Hepatocyte (in vitro differentiated cells): ENCODE data around the gene PITPNC1. TPM values are rescaled to one million over a fixed set of nuclear protein-coding genes. Genes with fewer than 3 reads are reported as not detected.

Experiments
- DNase-seq: peaks from one replicate; pipeline ENCODE4 v3.0.0-alpha.2; 2016; ENCODE audit warnings: low spot score
- H2AFZ ChIP-seq: fragments of 200-600 bp; sonication (generic); 2 replicates; pipeline ENCODE4 v1.6.0; 2016; ENCODE audit warnings: antibody characterized with exemption, mild to moderate bottlenecking
- H3K27ac ChIP-seq: fragments of 200-600 bp; sonication (generic); 2 replicates; pipeline ENCODE4 v1.5.1; 2016; ENCODE audit warnings: mild to moderate bottlenecking
- H3K27me3 ChIP-seq: fragments of 200-600 bp; sonication (generic); 2 replicates; pipeline ENCODE4 v1.6.1; 2016
- H3K36me3 ChIP-seq: fragments of 200-600 bp; sonication (generic); replicated peaks from 2 replicates; pipeline ENCODE4 v1.5.1; 2016; ENCODE audit warnings: low read depth; ENCODE audit not compliant: insufficient read depth
- H3K4me1 ChIP-seq: fragments of 200-600 bp; sonication (generic); 2 replicates; pipeline ENCODE4 v1.5.1; 2016; ENCODE audit warnings: mild to moderate bottlenecking, moderate library complexity; ENCODE audit not compliant: insufficient read depth
- H3K4me2 ChIP-seq: fragments of 200-600 bp; sonication (generic); 2 replicates; pipeline ENCODE4 v1.6.0; 2016
- H3K4me3 ChIP-seq: fragments of 200-600 bp; sonication (generic); 2 replicates; pipeline ENCODE4 v1.5.1; 2016; ENCODE audit warnings: mild to moderate bottlenecking
- H3K79me2 ChIP-seq: fragments of 200-600 bp; sonication (generic); 2 replicates; pipeline ENCODE4 v1.6.0; 2017; ENCODE audit warnings: mild to moderate bottlenecking
- H3K9me2 ChIP-seq: fragments of 200-600 bp; sonication (generic); replicated peaks from 2 replicates; pipeline ENCODE4 v1.6.0; 2017; ENCODE audit warnings: mild to moderate bottlenecking; ENCODE audit not compliant: insufficient read depth
- H3K9me3 ChIP-seq: fragments of 200-600 bp; sonication (generic); 2 replicates; pipeline ENCODE4 v1.5.1; 2016; ENCODE audit warnings: low read depth, mild to moderate bottlenecking
- H4K20me1 ChIP-seq: fragments of 200-600 bp; sonication (generic); 2 replicates; pipeline ENCODE4 v1.6.0; 2016; ENCODE audit warnings: mild to moderate bottlenecking; ENCODE audit not compliant: insufficient read depth, poor library complexity, severe bottlenecking
- EZH2 ChIP-seq: fragments of 200-600 bp; sonication (generic); IDR thresholded peaks from 2 replicates; pipeline ENCODE4 v1.6.1; 2016; ENCODE audit warnings: antibody characterized with exemption, mild to moderate bottlenecking, borderline replicate concordance
- EZH2phosphoT487 ChIP-seq: fragments of 200-600 bp; sonication (generic); IDR thresholded peaks from one replicate; pipeline ENCODE4 v1.6.1; 2018; ENCODE audit warnings: antibody characterized with exemption, mild to moderate bottlenecking, low read depth, moderate library complexity; ENCODE audit not compliant: unreplicated experiment, severe bottlenecking
- WGBS: methylation state at CpG from one replicate; pipeline ENCODE4 v1.1.6; 2016; ENCODE audit warnings: low lambda C conversion rate; ENCODE audit errors: missing lambda C conversion rate; 5-methylcytosine and 5-hydroxymethylcytosine counted together
- polyA plus RNA-seq: library from polyadenylated mRNA; unstranded; fragments of >200 nt; fragmentation: Nextera tagmentation; extraction: Ambion mirVana; gene quantifications from 2 replicates; pipeline ENCODE4 v1.2.1, GENCODE V29; 2016
- total RNA-seq: library from RNA; depleted of rRNA; stranded (reverse); fragments of >200 nt; gene quantifications from 2 replicates; pipeline ENCODE4 v1.2.3, GENCODE V29; 2014
- TF ChIP-seq, protein P1 (sequence below): fragments of 200-600 bp; sonication (generic); IDR thresholded peaks from 2 replicates; pipeline ENCODE4 v1.5.1; 2016; ENCODE audit warnings: antibody characterized with exemption, mild to moderate bottlenecking; ENCODE audit not compliant: poor library complexity

PITPNC1 gene
- total and polyA plus RNA-seq, 2 experiments from 2014 or later: 4.6 to 8.1 TPM

DNA sequence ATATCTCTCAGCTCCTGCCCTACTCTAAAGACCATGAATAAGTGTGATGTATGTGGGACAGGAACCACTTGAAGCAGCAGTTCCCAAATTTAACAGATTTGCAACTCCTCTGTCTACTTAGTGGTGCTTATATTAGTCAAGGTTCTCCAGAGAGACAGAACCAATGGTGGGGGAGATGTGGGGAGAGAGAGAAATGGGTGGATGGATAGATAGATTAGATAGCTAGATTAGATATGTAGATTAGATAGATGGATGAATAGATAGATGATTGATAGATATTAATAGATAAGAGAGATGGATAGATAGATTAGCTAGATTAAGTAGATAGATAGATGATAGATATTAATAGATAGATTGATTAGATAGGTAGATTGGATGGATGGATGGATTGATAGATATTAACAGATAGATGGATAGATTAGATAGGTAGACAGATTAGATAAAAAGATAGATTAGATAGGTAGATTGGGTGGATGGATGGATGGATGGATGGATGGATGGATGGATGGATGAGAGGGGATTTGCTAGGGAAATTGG lies 186.7 kb downstream of the PITPNC1 start:
- Histone ChIP-seq H3K9me2 (no peaks in the 10 kb centered on the region), H3K9me3 (no peaks in the 10 kb centered on the region), H2AFZ (no peak overlapping the region), H4K20me1 (no peaks in the 10 kb centered on the region), H3K79me2 (no peaks in the 10 kb centered on the region), H3K4me3 (no peak overlapping the region), H3K27me3 (no peaks in the 10 kb centered on the region), H3K36me3 (no peaks in the 10 kb centered on the region), H3K4me1 (no peaks in the 10 kb centered on the region), H3K4me2 (no peak overlapping the region), H3K27ac (no peak overlapping the region)
- no peak for DNase-seq
- TF ChIP-seq EZH2phosphoT487: no peak
- no peak for TF ChIP-seq EZH2
- TF ChIP-seq, protein P1, sequence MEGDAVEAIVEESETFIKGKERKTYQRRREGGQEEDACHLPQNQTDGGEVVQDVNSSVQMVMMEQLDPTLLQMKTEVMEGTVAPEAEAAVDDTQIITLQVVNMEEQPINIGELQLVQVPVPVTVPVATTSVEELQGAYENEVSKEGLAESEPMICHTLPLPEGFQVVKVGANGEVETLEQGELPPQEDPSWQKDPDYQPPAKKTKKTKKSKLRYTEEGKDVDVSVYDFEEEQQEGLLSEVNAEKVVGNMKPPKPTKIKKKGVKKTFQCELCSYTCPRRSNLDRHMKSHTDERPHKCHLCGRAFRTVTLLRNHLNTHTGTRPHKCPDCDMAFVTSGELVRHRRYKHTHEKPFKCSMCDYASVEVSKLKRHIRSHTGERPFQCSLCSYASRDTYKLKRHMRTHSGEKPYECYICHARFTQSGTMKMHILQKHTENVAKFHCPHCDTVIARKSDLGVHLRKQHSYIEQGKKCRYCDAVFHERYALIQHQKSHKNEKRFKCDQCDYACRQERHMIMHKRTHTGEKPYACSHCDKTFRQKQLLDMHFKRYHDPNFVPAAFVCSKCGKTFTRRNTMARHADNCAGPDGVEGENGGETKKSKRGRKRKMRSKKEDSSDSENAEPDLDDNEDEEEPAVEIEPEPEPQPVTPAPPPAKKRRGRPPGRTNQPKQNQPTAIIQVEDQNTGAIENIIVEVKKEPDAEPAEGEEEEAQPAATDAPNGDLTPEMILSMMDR: no peak

DNA sequence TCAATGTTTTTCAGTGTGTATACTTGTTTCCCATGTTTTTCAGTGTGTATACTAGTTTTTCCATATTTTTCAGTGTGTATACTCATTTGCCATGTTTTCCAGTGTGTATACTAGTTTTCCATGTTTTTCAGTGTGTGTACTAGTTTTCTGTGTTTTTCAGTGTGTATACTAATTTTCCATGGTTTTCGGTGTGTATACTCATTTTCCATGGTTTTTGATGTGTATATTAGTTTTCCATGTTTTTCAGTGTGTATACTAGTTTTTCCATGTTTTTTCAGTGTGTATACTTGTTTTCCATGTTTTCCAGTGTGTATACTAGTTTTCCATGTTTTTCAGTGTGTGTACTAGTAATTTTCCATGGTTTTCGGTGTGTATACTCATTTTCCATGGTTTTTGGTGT lies 188.0 kb downstream of the PITPNC1 start:
- no peak overlapping the region for H3K27ac ChIP-seq
- no peak overlapping the region for H2AFZ ChIP-seq
- 100% methylated on average over 2 of the region's 2 CpGs for WGBS
- H3K79me2 ChIP-seq: no peaks in the 10 kb centered on the region
- no peaks in the 10 kb centered on the region for H3K36me3 ChIP-seq
- no peaks in the 10 kb centered on the region for H4K20me1 ChIP-seq
- H3K27me3 ChIP-seq: no peaks in the 10 kb centered on the region
- DNase-seq: no peak
- no peaks in the 10 kb centered on the region for H3K9me3 ChIP-seq
- no peaks in the 10 kb centered on the region for H3K9me2 ChIP-seq
- no peaks in the 10 kb centered on the region for H3K4me1 ChIP-seq
- H3K4me2 ChIP-seq: no peak overlapping the region
- TF ChIP-seq EZH2 (no peak), EZH2phosphoT487 (no peak)
- TF ChIP-seq, protein P1: no peak
- H3K4me3 ChIP-seq: no peak overlapping the region

DNA sequence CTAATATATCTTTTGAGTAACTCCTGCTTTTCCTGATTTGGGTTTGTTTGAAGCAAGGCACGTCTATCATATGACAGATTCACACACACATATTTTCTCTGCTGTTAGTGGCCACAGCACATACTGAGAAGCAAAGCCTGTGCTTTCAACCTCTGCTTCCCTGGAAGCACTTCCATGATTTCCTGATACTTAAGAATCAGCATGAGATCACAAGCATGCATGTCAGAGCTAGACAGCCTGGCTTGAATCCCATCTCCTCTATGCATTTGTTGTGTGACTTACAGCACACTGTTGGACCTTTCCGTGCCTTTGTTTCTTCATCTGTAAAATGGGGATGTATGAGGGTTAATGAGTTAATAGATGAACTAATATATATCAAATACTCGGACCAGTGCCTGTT lies 189.6 kb downstream of the PITPNC1 start:
- H2AFZ ChIP-seq: no peak overlapping the region
- H3K27me3 ChIP-seq: no peaks in the 10 kb centered on the region
- TF ChIP-seq EZH2phosphoT487 (no peak), EZH2 (no peak)
- TF ChIP-seq, protein P1: no peak
- H3K4me2 ChIP-seq: no peak overlapping the region
- H3K36me3 ChIP-seq: no peaks in the 10 kb centered on the region
- no peaks in the 10 kb centered on the region for H3K4me1 ChIP-seq
- no peak overlapping the region for H3K27ac ChIP-seq
- no peaks in the 10 kb centered on the region for H4K20me1 ChIP-seq
- no peaks in the 10 kb centered on the region for H3K9me2 ChIP-seq
- DNase-seq: no peak
- H3K4me3 ChIP-seq: no peak overlapping the region
- WGBS: 97% methylated on average over 3 of the region's 3 CpGs
- H3K79me2 ChIP-seq: no peaks in the 10 kb centered on the region
- H3K9me3 ChIP-seq: no peaks in the 10 kb centered on the region

DNA sequence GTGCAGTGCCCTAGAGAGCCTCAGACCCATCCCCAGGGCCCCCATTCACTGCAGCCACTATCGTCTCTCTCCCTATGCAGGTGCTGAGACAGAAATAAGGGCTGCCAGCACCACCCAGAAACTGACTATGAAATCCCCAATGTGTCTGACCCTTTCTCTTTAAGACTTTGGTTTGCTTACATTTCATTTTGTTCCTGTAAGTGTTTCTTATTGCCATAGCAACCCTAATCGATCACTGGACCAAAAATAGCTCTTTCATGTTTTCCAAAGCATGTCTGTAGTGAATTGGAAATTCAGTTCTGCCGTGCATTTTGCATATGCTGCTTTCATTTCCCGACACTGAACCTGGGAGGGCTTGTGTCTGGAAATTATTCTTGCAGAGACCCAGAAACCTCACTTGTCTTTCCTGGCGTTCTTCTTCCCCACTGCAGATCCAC lies 192.0 kb downstream of the PITPNC1 start:
- TF ChIP-seq EZH2 (no peak), EZH2phosphoT487 (no peak)
- TF ChIP-seq, protein P1: no peak
- WGBS: 83% methylated on average over 5 of the region's 5 CpGs
- Histone ChIP-seq H4K20me1 (no peaks in the 10 kb centered on the region), H3K27me3 (no peaks in the 10 kb centered on the region), H3K36me3 (no peaks in the 10 kb centered on the region), H3K4me3 (no peak overlapping the region), H3K4me2 (no peak overlapping the region), H3K27ac (no peak overlapping the region), H3K9me3 (no peaks in the 10 kb centered on the region), H3K4me1 (no peaks in the 10 kb centered on the region), H2AFZ (no peak overlapping the region), H3K9me2 (no peaks in the 10 kb centered on the region), H3K79me2 (no peaks in the 10 kb centered on the region)
- DNase-seq: no peak
